H1 (cell line): Measurements from ENCODE around the gene RGS8.

Experiments
- CBX8 ChIP-seq: fragments of 300-800, 300-1000 bp; sonication (generic); IDR thresholded peaks from 2 replicates; pipeline ENCODE4 v1.7.1; 2016; ENCODE audit warnings: low read depth, low read length, borderline replicate concordance
- CTCF ChIP-seq, 3 experiments: IDR thresholded peaks; 1 replicate in 2 of 3; 2 replicates in 1 of 3; pipeline versions ENCODE4 v1.5.1 to v1.6.1; 2011; ENCODE audit warnings: low read length in 3 of 3, mild to moderate bottlenecking in 3 of 3, inconsistent platforms in 2 of 3, low read depth in 1 of 3, moderate library complexity in 1 of 3; ENCODE audit not compliant: insufficient read depth in 1 of 3; ENCODE audit errors: control extremely low read depth in 1 of 3
- EP300 ChIP-seq, 2 experiments: IDR thresholded peaks; 1 replicate in 1 of 2; 2 replicates in 1 of 2; pipeline ENCODE4 v1.6.1; 2011 to 2012; ENCODE audit warnings: low read depth in 2 of 2, low read length in 2 of 2, mild to moderate bottlenecking in 2 of 2, borderline replicate concordance in 1 of 2, inconsistent platforms in 1 of 2, moderate library complexity in 1 of 2
- POLR2AphosphoS5 ChIP-seq: IDR thresholded peaks from 2 replicates; pipeline ENCODE4 v1.6.1; 2011; ENCODE audit warnings: low read depth, low read length
- TAF1 ChIP-seq: IDR thresholded peaks from 2 replicates; pipeline ENCODE4 v1.6.1; 2011; ENCODE audit warnings: mild to moderate bottlenecking, low read depth, low read length

DNA sequence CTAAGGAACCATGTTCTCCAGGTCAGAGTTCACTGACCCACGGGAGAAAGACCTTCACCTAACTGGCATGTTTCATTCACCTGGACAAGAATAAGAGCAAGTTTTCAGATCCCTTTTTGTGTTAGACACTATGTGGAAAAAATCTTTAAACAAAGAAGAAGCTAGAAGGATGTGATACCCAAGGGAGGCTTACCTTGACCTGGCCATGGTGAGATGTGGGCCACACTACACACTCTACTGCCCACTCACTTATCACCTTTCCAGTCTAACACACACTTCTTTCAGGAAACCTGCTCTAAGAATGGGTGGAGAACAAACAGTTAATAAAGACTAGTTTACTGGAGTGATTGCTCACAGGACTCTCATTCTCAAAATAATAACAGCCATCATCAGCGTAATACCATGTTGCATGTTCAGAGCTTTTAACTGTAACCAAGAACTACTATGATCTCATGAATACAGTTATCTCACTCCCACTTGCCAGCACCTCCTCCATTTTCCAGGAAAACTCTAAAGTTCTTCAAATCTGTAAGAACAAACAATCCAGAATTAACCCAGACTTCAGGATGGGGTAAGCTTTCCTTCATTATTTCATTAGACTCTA is 1.4 kb downstream of the RGS8 start:
- TF ChIP-seq TAF1, result no peak
- TF ChIP-seq POLR2AphosphoS5, result no peak
- no peak for TF ChIP-seq CBX8
- no peak for TF ChIP-seq EP300 (IDR thresholded peaks at IDR 0.05; ENCODE audit: borderline replicate concordance in 1 of 2, low read depth in 2 of 2, low read length in 2 of 2)
- no peak for TF ChIP-seq CTCF (IDR thresholded peaks at IDR 0.05; ENCODE audit: control extremely low read depth in 1 of 3, insufficient read depth in 1 of 3, low read depth in 1 of 3, low read length in 3 of 3)
